Mesothelial cell of epicardium (in vitro differentiated cells): Measurements from ENCODE around the gene BASP1. TPM values are rescaled to one million over a fixed set of nuclear protein-coding genes. Genes with fewer than 3 reads are reported as not detected.
A peak's percentile ranks its signal among the peaks of the same experiment; 100 is the strongest.

ENCODE experiments used
- DNase-seq, 2 experiments: peaks; one replicate each; pipeline ENCODE4 v3.0.0; 2021; ENCODE audit warnings: low spot score in 2 of 2; ENCODE audit not compliant: unreplicated experiment in 2 of 2
- H3K27ac Mint-ChIP-seq: 2 replicates; pipeline ENCODE4 v1.8.0; 2021; ENCODE audit warnings: mixed read lengths
- H3K27me3 Mint-ChIP-seq: 2 replicates; pipeline ENCODE4 v1.8.0; 2021; ENCODE audit warnings: low read depth, mixed read lengths
- H3K36me3 Mint-ChIP-seq: 2 replicates; pipeline ENCODE4 v1.8.0; 2021; ENCODE audit warnings: mixed read lengths
- H3K4me1 Mint-ChIP-seq: 2 replicates; pipeline ENCODE4 v1.8.0; 2021; ENCODE audit warnings: mixed read lengths
- H3K4me3 Mint-ChIP-seq: 2 replicates; pipeline ENCODE4 v1.8.0; 2021; ENCODE audit warnings: mild to moderate bottlenecking, moderate library complexity, mixed read lengths
- H3K9me3 Mint-ChIP-seq: 2 replicates; pipeline ENCODE4 v1.8.0; 2021; ENCODE audit warnings: mixed read lengths
- CTCF ChIP-seq: fragments of 200-600 bp; sonication (generic); IDR thresholded peaks from one replicate; pipeline ENCODE4 v1.5.0; 2021; ENCODE audit warnings: antibody characterized with exemption; ENCODE audit not compliant: unreplicated experiment
- total RNA-seq: library from RNA; stranded (reverse); gene quantifications from 3 replicates; pipeline ENCODE4 v1.2.1, GENCODE V29; 2021

Gene BASP1
- total RNA-seq, 1 donor from 2014 or later = 140 TPM

GRCh38 chr5:17224858-17225511 is 7.6 kb downstream of the BASP1 start:
- no peaks in the 10 kb centered on the region for H3K9me3 Mint-ChIP-seq
- no peak overlapping the region for H3K4me3 Mint-ChIP-seq
- H3K27ac Mint-ChIP-seq = peak overlapping the region; percentile 78
- H3K27me3 Mint-ChIP-seq = no peaks in the 10 kb centered on the region
- H3K4me1 Mint-ChIP-seq = peaks cover 70% of the 10 kb centered on the region
- no peak for DNase-seq
- peaks cover 16% of the 10 kb centered on the region for H3K36me3 Mint-ChIP-seq
- TF ChIP-seq CTCF = no peak

GRCh38 chr5:17225520-17225919 is 8.1 kb downstream of the BASP1 start:
- no peak for DNase-seq
- peaks cover 19% of the 10 kb centered on the region for H3K36me3 Mint-ChIP-seq
- H3K27me3 Mint-ChIP-seq = no peaks in the 10 kb centered on the region
- H3K27ac Mint-ChIP-seq = peak overlapping the region; percentile 78
- no peak overlapping the region for H3K4me3 Mint-ChIP-seq
- peaks cover 67% of the 10 kb centered on the region for H3K4me1 Mint-ChIP-seq
- TF ChIP-seq CTCF = no peak
- no peaks in the 10 kb centered on the region for H3K9me3 Mint-ChIP-seq

GRCh38 chr5:17227868-17228267 is 10.4 kb downstream of the BASP1 start:
- no peak for DNase-seq
- Mint-ChIP-seq H3K4me1 (peaks cover 53% of the 10 kb centered on the region), H3K4me3 (no peak overlapping the region), H3K27me3 (no peaks in the 10 kb centered on the region), H3K36me3 (peaks cover 24% of the 10 kb centered on the region), H3K9me3 (no peaks in the 10 kb centered on the region), H3K27ac (peak overlapping the region; percentile 17)
- no peak for TF ChIP-seq CTCF

GRCh38 chr5:17228821-17229291 is 11.4 kb downstream of the BASP1 start:
- TF ChIP-seq CTCF = no peak
- H3K4me3 Mint-ChIP-seq = no peak overlapping the region
- peak overlapping the region; percentile 68 for H3K27ac Mint-ChIP-seq
- H3K36me3 Mint-ChIP-seq = peaks cover 30% of the 10 kb centered on the region
- H3K9me3 Mint-ChIP-seq = no peaks in the 10 kb centered on the region
- peaks cover 46% of the 10 kb centered on the region for H3K4me1 Mint-ChIP-seq
- no peaks in the 10 kb centered on the region for H3K27me3 Mint-ChIP-seq
- DNase-seq = no peak

GRCh38 chr5:17229313-17229712 is 11.9 kb downstream of the BASP1 start:
- Mint-ChIP-seq H3K4me1 (peaks cover 42% of the 10 kb centered on the region), H3K27me3 (no peaks in the 10 kb centered on the region), H3K4me3 (no peak overlapping the region), H3K9me3 (no peaks in the 10 kb centered on the region), H3K27ac (peak overlapping the region; percentile 68), H3K36me3 (peaks cover 30% of the 10 kb centered on the region)
- no peak for TF ChIP-seq CTCF
- no peak for DNase-seq

- H3K4me3 Mint-ChIP-seq = no peak overlapping the region
- no peak for TF ChIP-seq CTCF
- no peaks in the 10 kb centered on the region for H3K9me3 Mint-ChIP-seq
- H3K27me3 Mint-ChIP-seq = no peaks in the 10 kb centered on the region
- peak overlapping the region; percentile 43 for H3K27ac Mint-ChIP-seq
- DNase-seq = no peak
- peaks cover 36% of the 10 kb centered on the region for H3K36me3 Mint-ChIP-seq
- peaks cover 33% of the 10 kb centered on the region for H3K4me1 Mint-ChIP-seq
Observed at GRCh38 chr5:17230191-17230590, 12.8 kb downstream of the BASP1 start.
